Renal pelvis (tissue), 4 donors: ENCODE data around the gene MBD6. TPM values are rescaled to one million over a fixed set of nuclear protein-coding genes. Genes with fewer than 3 reads are reported as not detected.
"Not testable (repeated sequence)": the region's sequence is repeated elsewhere in the genome, so short reads cannot be mapped to it uniquely, and the experiment has no call there.

Source experiments
- DNase-seq: peaks from one replicate; pipeline ENCODE4 v3.0.0-alpha.2; 2013
- polyA plus RNA-seq, 3 donors: library from polyadenylated mRNA; unstranded; fragments of 120-200 nt; gene quantifications; one replicate each; pipeline ENCODE4 v1.2.1, GENCODE V29; 2013; ENCODE audit not compliant: insufficient read length in 3 of 3

MBD6 gene
- polyA plus RNA-seq, 3 donors = 61.1 to 96.4 (median 80.6) TPM

DNA sequence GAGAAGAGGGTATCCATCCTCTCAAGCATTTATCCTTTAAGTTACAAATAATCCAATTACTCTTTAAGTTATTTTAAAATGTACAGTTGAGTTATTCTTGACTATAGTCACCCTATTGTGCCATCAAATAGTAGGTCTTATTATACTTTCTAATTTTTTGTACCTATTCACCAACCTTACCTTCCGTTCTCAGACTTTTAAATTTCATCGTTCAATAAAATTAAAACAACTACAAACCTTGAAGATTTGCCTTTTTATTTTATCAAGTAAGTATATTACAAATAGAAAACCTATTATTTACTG is 25.3 kb downstream of the MBD6 start:
- DNase-seq = no peak

DNA sequence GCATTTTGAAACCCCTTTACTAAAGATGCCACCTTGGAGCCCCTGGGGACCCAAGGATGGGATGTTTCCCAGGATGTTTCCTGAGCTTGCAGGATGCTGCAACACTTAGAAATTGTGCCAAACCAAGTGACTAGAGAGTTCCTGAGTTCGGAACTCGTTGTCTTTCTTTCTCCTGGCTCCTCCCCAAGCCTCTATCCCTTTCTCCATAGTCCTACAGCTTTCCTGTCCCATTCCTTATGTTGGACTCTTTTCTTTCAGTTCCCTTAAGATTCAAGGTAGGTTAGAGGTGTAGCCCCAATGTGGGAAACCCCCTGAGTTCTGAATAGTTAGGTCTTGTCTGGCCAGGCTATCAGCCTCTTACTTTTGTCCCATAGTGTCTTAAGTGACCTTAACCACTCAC is 25.9 kb downstream of the MBD6 start:
- DNase-seq = no peak

DNA sequence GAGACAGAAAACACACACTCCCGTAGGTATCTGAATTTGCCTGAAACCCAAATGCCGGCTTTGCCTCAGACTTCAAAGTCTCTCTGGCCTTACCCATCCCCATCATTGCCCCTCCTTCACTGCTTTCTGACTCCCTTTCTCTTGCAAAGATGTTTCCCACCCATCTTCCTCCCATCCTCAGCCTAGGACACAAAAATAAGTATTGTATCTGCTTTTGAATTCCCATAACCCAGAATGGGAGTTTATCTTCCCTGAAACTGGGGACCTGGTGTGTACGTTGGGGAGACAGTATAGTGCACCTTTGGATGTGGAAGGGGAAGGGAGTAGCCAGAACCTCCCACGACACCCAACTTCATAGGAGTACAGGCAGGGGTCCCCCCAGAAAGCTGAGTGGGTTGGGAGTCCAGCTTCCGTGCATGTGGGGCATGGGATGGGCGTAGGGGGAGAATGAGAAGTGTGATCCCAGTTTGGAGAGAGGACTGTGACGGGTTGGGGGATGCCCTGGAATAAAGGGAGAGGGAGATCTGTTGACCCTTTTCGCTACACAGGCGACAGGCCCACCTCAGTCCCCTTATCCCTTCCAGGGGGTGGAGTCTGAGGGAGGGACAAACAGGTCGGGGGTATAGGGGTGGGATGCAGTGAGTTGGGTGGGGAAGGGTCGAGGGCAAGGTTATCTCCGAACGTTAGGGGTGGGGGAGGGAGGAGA is 26.7 kb downstream of the MBD6 start:
- no peak for DNase-seq

DNA sequence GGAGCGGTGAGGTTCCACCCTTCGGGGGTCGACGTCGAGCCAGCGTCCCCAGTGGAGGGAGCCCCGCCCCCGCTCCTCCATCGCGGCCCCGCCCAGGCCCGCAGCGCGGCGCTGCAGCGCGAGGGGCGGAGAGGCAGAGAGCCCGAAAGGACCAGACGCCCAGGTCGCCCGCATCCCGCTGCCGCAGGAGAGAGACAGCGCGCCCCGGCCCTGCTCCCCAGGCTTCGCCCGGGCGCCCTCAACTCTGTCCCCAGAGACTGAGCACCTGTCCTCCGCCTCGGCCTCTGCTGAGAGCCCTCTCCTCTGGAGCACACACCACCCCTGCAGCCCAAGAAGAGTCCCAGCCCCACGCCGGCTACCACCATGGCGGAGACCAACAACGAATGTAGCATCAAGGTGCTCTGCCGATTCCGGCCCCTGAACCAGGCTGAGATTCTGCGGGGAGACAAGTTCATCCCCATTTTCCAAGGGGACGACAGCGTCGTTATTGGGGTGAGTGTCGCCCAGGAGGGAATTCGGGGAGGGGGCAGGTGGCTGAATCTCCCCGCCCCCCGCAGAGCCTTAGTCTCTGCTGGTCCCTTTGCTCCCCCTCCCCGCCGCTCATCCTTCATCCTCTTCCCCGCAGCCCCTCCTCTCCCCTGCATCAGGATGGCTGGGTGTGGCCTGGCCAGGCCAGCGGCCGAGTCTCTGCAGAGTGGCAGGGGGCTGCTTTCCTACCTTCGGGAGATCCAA is 27.5 kb downstream of the MBD6 start, which contains the start of gene KIF5A:
Gene KIF5A (plus strand): TSS at position 136 of the 732 bp plus-strand sequence. CDS start 228 bp downstream, at position 364.
- no peak for DNase-seq

DNA sequence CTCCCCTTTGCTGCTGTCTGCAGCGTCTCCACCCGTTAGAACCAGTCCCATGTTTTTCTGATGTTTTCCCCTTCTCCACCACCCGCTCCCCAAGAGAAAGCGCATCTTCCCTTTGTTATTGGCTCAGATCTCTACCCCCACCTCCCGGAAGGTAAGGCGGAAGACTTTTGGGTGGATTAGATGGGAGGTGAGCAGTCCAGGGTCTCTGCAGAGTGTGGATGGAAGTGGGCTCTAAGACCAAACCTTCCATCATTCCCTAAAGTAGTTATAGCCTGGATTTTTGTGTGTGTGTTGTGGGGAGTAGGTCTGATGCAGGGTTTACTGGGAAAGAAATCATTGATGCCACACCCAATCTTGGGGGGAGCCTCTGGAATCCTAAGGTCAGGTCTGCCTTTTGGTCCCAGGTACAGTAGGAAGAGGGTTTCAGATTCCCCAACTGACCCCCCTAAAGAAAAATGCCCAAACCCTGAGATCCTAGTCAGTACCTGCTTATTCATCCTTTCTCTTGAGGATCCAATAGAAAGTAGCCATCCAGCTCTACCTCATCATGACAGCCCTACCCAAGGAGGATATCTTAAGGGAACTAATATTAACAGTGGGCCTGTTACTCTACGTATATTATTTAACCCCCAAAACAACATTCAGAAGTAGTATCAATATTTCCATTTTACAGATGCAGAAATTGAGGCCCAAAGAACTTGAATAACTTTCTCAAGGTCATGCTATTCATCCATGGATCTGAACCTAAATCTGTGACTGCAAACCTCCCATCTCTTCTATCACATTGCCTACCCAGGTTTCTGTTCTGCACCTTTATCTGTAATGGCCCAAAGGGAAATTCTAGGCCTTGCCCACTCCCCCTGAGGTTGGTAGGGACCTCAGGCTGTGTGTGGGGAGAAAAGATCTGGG is 28.3 kb downstream of the MBD6 start:
- DNase-seq = no peak

DNA sequence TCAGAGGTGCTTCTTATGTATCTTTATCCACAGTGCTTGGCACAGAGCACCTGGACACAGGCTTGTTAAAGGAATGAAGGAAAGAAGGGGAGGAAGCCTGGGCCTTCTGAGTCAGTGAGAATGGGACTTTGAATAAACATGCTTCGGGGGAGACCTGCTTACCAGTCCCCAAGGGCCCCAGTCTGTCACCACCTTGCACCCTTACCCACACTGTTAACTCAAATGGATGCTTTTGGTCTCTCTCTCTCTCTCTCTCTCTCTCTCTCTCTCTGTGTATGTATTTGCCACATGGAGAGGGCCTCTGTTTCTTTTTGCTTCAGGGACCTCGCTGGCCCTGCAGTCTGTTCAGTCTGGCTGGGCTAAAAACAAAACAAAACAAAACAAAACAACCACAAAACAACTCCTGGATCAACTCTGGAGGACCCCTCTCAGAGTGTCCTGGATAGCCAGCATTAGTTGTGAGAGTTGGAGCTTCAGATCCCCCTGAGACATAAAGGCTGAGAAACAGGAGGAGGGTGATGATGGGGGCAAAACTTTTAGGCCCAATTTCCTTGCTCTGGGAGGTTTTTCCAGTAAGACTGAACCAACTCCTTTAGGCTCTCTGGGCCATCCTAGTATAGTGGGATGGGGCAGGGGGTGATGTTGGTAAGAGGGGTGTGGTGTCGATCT is 29.1 kb downstream of the MBD6 start:
- no peak for DNase-seq

DNA sequence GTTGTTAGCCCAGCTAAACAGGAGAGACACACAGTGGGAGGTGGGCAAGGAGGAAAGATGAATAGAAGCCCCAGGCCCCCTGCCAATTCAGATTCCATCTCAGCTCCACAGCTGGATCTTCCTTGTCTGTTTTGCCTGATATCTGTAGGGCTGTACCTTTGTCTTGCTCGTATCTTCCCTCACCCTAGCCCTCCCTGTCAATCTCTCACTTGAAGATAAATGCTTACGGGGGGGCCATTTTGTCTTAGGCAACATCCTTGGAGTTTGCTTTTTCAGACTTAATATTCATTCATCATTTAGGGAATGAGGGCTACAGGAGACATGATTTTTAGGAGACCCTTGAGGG is 29.7 kb downstream of the MBD6 start:
- no peak for DNase-seq

DNA sequence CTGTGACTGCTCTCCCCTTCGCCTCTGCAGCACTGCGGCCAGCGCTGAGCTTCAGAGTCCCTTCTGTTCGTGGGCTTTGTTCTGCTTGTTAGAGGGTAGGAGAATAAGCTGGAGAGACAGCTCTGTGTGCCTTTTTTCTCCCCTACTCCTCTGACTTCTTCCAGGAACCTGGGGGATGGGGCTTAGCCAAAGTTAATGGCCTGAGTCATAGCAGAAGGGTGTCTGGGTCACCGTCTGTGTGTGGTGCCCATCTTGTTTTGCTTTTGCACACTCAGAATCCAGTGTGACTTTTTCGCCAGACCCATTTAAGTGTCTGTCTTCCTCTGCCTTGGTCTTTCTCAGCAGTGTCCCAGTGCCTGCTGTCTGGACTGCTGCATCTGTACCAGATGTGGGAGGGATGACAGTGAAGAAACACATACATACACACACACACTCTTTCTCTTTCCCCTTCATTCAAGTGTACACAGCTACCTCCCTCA is 30.2 kb downstream of the MBD6 start:
- peak; percentile 10 for DNase-seq

DNA sequence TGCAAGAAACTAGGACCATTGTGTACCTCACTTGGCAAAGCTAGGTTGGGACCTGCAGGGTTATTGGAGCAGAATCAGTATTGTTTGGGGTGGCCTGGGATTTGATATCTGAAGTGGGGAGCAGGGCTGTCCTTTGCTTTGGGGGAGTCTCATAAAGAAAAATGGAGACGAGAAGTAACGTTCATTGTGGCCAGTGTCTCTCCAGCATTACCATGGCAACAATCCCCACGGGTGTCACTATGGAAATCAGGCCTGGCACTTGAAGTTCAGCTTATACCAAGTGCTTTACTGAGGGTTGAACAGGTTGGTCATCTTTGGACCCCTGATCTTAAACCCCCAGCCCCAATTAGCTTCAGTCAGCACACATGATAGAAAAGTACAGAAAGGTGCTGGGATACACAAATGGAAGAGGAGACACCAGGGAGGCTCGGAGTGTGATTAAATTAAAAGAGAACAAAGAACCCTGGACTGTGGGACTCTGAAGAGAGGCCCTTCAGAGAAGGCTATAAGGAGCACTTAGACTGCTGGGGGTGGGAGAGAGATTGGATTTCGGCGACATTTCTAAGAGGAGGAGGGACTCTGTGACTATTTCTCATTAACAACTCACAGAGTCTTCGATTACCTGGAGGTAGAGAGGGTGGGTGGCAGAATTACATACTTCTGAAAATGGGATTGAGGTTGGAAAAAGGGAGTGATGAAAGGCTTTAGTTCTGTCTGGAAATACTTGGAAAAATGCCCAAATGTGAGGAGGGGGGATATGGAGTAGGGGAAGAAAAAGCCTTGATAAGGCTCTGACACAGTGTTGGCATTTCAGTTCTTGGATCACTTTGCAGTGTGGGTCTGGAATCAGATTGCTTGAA is 30.9 kb downstream of the MBD6 start:
- no peak for DNase-seq

DNA sequence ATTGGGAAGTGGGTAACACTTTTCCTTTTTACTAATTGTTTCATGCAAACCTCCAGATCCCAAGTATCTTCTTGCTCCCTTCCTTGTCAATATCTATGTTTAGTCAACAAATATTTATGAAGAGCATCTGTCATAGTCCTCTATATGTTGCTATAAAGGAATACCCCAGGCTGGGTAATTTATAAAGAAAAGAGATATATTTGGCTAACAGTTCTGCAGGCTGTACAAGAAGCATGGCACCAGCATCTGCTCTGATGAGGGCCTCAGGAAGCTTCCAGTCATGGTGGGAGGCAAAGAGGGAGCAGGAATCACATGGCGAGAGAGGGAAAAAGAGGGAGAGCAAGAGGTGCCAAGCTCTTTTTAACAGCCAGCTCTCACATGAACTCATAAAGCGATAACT is 31.8 kb downstream of the MBD6 start:
- DNase-seq = no peak

DNA sequence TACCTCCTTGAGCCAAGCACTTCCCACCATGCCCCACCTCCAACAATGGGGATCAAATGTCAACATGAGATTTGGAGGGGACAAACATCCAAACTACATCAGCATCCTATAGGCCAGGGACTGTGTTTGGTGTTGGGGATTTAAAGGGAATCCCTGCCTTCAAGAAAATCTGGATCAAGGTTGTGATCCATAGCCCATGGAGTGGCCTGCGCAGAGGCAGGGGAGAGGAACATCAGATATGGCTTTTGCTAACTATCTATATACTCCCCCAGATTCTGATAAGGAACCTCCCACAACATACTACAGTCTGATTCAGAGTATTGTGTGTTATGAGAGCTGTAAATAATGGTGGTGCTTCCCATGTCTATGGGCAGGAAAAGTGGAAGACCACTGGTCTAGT is 32.3 kb downstream of the MBD6 start:
- no peak for DNase-seq

DNA sequence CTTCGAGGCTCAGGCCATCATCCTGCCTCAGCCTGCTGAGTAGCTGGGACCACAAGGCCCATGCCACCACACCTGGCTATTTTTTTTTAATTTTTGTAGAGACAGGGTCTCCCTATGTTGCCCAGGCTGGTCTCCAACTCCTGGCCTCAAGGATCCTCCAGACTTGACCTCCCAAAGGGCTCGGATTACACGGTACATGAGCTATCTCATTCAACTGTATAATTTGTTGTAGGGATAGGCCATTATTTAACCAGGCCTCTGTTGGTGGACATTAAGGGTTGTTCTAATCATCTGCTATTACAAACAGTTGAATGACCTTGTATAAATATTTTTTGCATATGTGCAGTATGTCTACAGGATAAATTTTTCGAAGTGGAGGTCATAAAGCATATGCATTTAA is 36.2 kb downstream of the MBD6 start:
- DNase-seq = no peak

DNA sequence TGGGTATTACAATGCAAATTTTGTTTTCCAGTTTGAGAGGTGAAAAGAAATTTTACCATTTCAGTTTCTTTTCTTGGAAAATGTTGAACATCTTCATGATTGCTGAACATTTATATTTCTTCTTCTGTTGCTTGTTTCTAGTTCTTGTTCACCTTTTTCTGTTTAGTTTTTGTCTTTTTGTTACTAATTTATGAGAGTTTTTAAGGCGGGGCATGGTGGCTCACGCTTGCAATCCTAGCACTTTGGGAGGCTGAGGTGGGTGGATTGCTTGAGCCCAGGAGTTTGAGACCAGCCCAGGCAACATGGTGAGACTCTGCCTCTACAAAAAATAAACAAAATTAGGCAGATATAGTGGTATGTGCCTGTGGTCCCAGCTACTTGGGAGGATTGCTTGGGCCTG is 37.9 kb downstream of the MBD6 start:
- no peak for DNase-seq

DNA sequence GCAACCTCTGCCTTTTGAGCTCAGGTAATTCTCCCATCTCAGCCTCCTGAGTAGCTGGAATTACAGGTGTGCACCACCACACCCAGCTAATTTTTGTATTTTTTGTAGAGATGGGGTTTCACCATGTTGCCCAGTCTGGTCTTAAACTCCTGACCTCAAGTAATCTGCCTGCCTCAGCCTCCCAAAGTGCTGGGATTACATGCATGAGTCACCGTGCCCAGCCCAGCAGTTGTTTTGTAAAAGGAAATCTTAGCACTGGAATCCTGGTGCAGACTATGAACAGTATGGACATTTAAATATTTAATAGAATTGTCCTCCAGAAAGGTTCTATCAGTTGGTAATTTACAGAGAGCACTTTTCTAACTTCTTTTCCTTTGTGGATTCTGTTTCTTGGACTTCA is 38.5 kb downstream of the MBD6 start:
- not testable (repeated sequence) for DNase-seq

DNA sequence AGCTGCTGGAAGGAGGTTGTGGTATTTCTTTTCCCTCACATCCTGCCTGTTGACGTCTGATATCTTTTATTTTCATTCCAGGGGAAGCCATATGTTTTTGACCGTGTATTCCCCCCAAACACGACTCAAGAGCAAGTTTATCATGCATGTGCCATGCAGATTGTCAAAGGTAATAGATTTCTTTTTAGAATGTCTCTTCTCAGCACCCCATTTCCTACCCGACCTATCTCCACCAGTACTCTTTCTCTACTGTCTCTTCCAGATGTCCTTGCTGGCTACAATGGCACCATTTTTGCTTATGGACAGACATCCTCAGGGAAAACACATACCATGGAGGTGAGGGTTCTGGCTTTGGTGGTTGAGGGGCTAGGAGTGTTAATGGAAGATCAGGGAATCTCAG is 40.7 kb downstream of the MBD6 start:
- DNase-seq = no peak

DNA sequence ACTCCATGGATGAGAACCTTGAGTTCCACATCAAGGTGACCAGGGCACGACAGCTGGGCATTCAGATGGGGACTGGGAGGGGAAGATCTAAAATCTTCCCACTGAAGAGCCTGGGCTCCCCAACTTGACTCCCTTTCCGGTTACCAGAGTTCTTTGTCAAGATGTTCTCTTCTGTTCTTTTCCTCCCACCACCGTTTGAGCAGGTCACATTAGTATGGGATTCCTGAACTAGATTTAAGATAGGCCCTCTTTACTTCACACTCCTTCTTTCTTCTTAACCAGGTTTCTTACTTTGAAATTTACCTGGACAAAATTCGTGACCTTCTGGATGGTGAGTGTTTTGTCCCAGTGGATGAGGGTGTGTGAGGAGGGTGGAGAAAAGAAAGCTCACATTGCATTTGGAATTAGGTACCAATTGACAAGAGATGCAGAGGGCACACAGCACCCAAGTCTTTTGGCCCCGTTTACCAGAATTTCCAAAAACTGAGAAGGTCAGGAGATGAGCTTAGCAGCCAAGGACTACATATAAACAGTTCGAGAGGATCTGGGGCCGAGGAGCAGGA is 41.6 kb downstream of the MBD6 start:
- DNase-seq = no peak

DNA sequence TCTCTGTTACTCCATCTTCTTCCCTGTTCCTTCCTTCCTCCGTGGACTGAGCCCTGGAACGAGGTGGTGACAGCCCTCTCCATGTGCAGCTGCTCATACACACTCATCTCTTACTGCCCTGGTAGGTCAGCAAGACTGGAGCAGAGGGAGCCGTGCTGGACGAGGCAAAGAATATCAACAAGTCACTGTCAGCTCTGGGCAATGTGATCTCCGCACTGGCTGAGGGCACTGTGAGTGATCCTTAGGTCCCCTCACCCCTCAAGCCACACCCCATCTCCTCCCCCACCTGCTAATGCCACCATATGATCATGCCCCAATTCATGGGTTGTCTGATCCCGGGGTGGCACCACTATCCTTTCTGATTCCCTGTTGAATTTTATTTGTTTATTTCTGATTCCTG is 46.2 kb downstream of the MBD6 start:
- DNase-seq = no peak

DNA sequence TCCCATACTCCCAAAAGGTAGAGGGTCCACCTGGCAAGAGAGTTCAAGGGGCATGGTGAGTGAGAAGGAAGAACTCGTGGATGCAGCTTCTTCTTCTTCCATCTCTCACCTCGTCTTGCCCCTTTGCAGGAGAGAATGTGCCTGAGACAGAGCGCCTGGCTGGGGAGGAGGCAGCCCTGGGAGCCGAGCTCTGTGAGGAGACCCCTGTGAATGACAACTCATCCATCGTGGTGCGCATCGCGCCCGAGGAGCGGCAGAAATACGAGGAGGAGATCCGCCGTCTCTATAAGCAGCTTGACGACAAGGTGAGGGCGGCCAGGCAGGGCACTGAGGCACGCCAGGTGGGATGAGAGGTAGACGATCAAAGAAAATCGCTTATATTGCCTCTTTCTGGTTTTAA is 47.2 kb downstream of the MBD6 start:
- no peak for DNase-seq

DNA sequence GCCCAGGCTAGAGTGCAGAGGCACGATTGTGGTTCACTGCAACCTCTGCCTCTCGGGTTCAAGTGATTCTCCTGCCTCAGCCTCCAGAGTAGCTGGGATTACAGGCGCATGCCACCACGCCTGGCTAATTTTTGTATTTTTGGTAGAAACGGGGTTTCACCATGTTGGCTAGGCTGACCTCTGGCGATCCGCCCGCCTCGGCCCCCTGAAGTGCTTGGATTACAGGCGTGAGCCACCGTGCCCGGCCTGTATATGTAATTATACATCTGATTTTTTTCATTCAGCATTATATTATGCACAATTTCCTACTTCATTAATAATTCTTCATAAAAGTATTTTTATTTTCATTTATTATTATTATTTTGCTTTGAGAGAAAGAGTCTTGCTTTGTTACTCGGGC is 47.8 kb downstream of the MBD6 start:
- not testable (repeated sequence) for DNase-seq

DNA sequence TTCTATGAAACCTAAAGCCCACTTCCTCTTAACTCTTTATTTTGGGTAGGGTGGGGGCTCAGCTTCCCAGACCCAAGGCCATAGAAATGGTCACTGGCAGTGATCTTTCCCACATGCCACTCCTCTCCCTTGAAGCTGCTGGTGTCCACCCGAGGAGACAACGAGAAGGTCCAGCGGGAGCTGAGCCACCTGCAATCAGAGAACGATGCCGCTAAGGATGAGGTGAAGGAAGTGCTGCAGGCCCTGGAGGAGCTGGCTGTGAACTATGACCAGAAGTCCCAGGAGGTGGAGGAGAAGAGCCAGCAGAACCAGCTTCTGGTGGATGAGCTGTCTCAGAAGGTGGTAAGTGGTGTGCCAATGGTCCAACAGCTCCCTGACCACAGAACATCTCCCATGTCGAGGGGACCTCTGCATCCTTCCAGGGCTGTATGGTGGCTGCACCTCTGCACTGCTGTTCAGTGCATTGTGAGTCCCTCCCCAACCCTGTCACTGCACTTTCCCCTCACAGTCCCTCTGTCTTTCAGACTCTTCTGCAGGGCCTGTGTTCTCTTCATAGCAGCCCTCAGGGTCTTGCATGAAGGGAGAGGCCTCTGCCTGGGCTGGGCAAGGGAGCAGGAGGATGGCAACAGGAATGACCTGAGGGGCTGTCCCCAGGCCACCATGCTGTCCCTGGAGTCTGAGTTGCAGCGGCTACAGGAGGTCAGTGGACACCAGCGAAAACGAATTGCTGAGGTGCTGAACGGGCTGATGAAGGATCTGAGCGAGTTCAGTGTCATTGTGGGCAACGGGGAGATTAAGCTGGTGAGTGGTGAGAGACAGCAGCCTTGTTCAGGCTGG is 49.5 kb downstream of the MBD6 start:
- no peak for DNase-seq
